HG03457 (cell line): ENCODE measurements around the gene SCAMP4.

Source experiments
- ATAC-seq: cut with Tn5 transposase; IDR thresholded peaks from one replicate; pipeline ENCODE4 v1.9.1; 2021; ENCODE audit warnings: moderate number of reproducible peaks; ENCODE audit not compliant: unreplicated experiment

Gene SCAMP4

DNA sequence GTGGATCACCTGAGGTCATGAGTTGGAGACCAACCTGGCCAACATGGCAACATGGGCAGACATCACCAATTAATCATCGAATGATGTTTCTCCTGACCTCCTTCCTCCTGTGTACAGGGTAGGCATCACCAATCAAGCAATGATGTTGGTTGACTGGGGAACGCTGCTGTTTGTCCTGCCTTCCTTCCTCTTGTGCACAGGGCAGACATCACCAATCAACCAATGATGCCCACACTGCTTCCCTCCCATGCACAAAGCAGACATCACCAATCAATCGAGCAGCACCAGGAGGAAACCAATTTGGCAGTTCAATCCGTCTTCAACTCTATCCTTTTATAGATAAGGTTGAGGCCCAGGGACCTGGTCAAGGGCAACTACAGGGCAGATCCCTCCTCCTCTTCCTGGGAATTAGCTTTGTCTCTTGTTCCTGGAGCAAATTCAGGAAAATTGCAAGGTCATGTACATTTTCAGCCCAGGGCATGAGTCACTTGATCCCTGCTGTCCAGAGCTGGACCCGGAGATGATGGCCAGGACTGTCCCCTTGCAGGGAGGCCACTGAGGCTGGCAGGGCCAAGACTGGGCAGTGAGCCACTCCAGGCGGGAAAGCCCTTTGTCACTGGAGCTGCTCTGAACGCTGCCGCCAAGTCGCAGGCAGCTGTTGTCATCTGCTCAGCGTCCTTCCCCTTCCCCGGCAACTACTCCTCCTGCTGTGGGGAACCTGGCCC is 30.4 kb downstream of the SCAMP4 start:
- ATAC-seq, result no peak

DNA sequence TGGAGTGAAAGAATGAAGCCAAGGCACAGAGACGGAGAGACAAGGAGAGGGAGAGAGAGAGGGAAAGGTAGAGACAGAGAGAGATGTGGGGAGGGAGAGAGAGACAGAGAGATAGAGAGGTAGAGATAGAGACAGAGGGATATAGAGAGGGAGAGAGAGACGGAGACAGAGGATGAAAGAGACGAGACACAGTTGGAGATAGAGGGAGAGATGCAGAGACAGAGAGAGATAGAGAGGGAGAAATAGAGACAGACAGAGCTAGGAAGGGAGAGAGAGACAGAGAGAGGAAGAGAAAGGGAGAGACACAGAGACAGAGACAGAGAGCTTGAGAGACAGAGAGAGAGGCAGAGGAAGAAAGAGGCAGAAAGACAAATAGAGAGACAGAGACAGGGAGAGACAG is 31.2 kb downstream of the SCAMP4 start:
- ATAC-seq, result no peak

DNA sequence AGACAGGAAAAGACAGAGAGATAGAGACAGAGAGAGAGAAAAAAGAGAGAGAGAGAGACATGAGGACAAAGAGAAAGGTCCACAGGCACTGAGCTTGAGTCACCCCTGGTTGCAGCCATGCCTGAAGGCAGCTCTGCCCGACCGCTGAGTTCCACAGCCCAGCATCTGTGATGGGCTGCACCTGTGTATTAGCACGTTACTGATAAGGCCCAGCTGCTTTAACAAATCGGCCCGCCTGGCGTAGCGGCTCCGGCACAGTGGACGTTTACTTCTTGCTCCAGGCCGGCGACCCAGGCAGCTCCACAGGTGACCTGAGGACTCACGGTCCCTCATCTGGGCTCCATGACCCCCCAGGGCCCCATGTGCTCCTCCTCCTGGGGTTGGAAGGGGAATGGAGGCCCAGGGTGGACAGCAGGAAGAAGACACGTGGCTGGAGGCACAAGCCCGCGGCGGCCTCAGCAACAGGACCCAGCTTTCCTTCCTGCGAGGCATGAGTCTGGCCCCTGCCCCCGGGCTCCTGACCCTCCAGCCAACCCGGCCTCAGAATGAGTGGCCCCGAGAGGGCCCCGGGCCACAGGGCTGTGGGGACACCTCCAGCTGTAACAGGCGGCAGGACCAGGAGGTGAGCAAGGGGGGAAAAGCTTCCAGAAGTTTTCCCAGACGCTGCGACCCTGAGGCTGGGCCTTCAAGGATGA is 31.9 kb downstream of the SCAMP4 start:
- ATAC-seq, result no peak

- no peak for ATAC-seq
These were observed 32.9 kb downstream of the SCAMP4 start for GRCh38 chr19:1938071-1938470.

GRCh38 chr19:1941146-1942077 is 36.2 kb downstream of the SCAMP4 start, which contains the start of gene CSNK1G2:
Gene CSNK1G2 (plus strand): TSS chr19:1941172. CDS start chr19:1969773, 28,601 bp downstream.
- peak; percentile 37 for ATAC-seq

GRCh38 chr19:1942078-1942933 is 37.1 kb downstream of the SCAMP4 start:
- no peak for ATAC-seq

GRCh38 chr19:1942934-1943555 is 37.8 kb downstream of the SCAMP4 start:
- ATAC-seq, result no peak

- no peak for ATAC-seq
These were observed 38.5 kb downstream of the SCAMP4 start for GRCh38 chr19:1943661-1944087.

DNA sequence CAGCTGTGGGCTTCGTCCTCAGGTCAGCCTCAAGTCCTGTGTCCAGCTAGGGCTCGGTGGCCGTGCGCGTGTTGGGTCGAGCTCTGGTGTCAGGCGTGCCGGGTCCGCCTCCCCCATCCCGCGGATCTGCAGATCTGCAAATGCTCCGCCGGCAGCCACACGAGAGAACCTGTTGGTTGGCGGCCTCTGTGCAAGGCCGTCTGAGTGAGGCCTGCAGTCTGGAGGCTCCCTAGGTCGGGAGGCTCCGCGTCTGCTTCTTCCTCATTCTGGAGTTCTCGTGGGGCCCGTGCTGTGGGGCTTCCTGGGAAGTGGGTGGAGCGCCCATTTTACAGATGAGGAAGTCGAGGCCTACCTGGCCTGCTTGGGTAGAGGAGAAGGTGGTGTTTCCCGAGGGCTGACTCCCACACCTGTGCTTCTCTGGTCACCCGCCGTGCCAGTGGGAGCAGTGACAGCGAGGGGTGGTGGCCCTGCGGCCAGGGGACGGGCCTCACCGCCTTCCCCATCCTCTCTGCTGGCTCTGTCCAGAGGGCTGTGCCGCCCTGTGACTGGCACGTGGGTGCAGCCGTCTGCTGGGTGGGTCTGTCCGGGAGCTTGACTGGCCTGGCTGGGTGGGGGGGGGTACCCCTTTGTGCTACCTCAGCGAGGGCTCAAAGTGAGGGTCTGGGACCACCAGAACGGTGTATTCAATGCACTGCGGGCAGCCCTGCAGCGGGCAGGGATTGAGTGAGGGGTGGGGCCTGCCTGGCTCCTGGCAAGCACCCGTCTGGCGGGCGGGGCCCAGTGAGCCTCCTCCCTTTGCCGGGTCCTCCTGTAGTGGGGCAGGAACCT is 39.1 kb downstream of the SCAMP4 start:
- no peak for ATAC-seq

DNA sequence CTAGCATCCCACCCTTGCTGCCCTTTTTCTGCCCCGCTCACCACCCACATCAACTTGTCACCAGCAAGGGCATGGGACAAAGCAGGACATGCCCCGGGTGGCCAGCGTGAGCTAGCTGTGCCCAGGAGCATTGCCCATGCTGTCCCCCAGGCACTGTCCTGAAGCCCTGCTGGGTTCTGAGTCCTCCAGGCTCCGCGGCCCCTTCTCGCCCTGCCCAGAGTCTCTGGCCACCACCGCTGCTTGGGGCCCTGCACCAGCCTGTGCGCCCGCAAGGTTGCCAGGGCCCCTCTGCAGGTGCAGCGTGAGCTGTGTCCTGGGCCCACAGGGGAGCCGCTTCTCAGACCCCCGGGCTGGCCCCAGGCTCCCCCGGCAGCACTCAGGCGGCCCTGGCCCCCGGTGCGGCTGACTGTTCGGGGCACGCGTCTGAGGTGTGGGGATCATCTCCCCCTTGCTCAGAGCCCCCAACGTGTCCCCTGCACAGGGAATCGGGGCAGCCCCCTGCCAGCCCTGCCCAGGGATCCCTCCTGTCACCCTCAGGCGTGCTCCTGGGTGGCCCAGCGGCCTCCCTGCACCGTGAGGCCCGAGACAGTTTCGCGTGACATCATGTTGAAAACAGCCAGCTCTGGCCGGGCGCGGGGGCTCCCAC is 39.8 kb downstream of the SCAMP4 start:
- ATAC-seq, result no peak

GRCh38 chr19:1945899-1946298 is 40.7 kb downstream of the SCAMP4 start:
- ATAC-seq, result no peak

GRCh38 chr19:1947651-1948209 is 42.5 kb downstream of the SCAMP4 start:
- no peak for ATAC-seq

- ATAC-seq, result no peak
These were observed 44.3 kb downstream of the SCAMP4 start for GRCh38 chr19:1949304-1950101.

- no peak for ATAC-seq
These were observed 45.4 kb downstream of the SCAMP4 start for GRCh38 chr19:1950640-1951039.

DNA sequence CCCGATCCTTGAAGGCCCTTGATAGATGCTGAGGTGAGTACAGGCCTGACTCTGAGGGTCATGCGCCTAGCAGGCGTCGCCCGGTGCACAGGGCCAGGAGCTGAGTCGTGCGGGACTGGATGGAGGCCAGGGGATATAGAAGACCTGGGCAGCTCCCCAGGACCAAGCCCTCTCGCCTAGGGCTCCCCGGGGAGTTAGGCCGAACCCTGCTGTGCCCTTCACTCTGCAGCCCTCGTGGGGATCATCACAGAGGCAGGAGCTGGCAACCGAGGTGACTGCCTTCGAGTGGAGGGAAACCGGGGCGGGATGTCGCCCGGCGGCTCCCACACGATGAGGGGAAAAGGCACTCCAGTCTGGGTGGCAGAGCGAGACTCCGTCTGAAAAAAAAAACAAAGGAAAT is 47.4 kb downstream of the SCAMP4 start:
- ATAC-seq, result no peak

GRCh38 chr19:1953037-1953436 is 47.8 kb downstream of the SCAMP4 start:
- ATAC-seq, result no peak

GRCh38 chr19:1953441-1954094 is 48.4 kb downstream of the SCAMP4 start:
- ATAC-seq, result no peak
